Tibial nerve (tissue), 4 donors: ENCODE data around the gene DDIT4. TPM values are rescaled to one million over a fixed set of nuclear protein-coding genes. Genes with fewer than 3 reads are reported as not detected.

Experiments
- DNase-seq, 2 donors: peaks; one replicate each; pipeline ENCODE4 v3.0.0-alpha.2; 2019; ENCODE audit warnings: low spot score in 2 of 2
- H3K27ac ChIP-seq, 4 donors: fragments of 200-600 bp; sonication (generic) in 3 of 4; one replicate each; pipeline ENCODE4 v1.5.1; 2017 to 2019; ENCODE audit warnings: mild to moderate bottlenecking in 1 of 4
- H3K27me3 ChIP-seq, 2 donors: fragments of 200-600 bp; sonication (generic) in 1 of 2; one replicate each; pipeline versions ENCODE4 v1.5.1 to v1.6.0; 2017 to 2019
- H3K36me3 ChIP-seq, 3 donors: fragments of 200-600 bp; sonication (generic); one replicate each; pipeline ENCODE4 v1.5.1; 2018 to 2019
- H3K4me1 ChIP-seq, 4 donors: fragments of 200-600 bp; sonication (generic) in 3 of 4; one replicate each; pipeline ENCODE4 v1.5.1; 2017 to 2019
- H3K4me3 ChIP-seq, 4 donors: fragments of 200-600 bp; sonication (generic) in 3 of 4; one replicate each; pipeline ENCODE4 v1.5.1; 2017 to 2019; ENCODE audit warnings: mild to moderate bottlenecking in 1 of 4, moderate library complexity in 1 of 4
- H3K9me3 ChIP-seq, 4 donors: fragments of 200-600 bp; sonication (generic) in 3 of 4; one replicate each; pipeline ENCODE4 v1.5.1; 2017 to 2019
- EP300 ChIP-seq, 2 donors: sonication (generic); formaldehyde crosslinking; IDR thresholded peaks; one replicate each; pipeline ENCODE4 v1.6.1; 2017; ENCODE audit warnings: antibody characterized with exemption in 2 of 2, mild to moderate bottlenecking in 1 of 2
- POLR2A ChIP-seq, 2 donors: fragments of 450-650 bp; IDR thresholded peaks; one replicate each; pipeline ENCODE4 v1.6.1; 2017; ENCODE audit warnings: antibody characterized with exemption in 2 of 2, mild to moderate bottlenecking in 2 of 2, moderate library complexity in 2 of 2
- WGBS, 2 donors: methylation state at CpG; one replicate each; pipeline ENCODE4 v1.1.5; 2018; 5-methylcytosine and 5-hydroxymethylcytosine counted together
- total RNA-seq, 4 donors: library from RNA; depleted of rRNA; stranded (reverse); fragments of >200 nt; gene quantifications; one replicate each; pipeline ENCODE4 v1.1.0, GENCODE V29; 2016
- TF ChIP-seq, protein P1 (sequence below), 5 experiments: fragments of 200-600 bp in 3 of 5; fragments of 450-650 bp in 2 of 5; sonication (generic) in 3 of 5; IDR thresholded peaks; one replicate each; pipeline ENCODE4 v1.5.1; 2016 to 2019; ENCODE audit warnings: antibody characterized with exemption in 5 of 5, mild to moderate bottlenecking in 3 of 5, moderate library complexity in 2 of 5

Gene DDIT4
- total RNA-seq, 4 donors from 2014 or later, result 1,317 to 2,202 (median 1,604) TPM

DNA sequence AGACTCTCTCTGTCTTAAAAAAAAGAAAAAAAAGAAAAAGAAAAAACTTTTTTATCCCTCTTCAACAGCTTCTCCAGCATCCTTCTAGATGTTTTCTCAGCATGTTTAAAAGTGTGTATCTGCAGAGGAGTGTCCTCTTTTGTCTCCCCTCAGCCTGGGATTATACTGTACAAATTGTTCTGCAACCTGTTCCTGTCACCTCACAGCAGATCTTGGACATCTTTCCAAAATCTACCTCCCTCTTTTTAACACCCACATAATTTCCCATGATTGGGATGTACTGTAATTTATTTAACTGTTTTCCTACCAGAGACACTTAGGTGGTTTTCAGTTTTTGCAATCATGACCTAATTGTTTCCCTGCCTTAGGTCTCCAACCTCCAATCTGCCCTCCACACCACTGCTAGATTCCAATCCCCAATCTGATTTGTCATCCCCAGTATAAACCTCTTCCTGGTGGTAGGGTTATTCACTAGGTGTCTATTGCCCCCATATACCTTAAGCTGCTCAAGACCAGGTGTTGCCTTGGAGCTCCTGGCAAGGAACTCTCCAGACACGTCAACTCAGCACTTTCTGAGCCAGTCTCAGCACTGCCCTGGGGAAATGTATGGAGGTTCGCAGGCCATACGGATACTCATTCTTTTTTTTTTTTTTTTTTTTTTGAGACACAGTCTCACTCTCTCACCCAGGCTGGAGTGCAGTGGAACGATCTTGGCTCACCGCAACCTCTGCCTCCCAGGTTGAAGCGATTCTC, 17.6 kb upstream of the DDIT4 start:
- TF ChIP-seq EP300 (IDR thresholded peaks at IDR 0.05) (peak in 1 of 2 donors; percentile 35), POLR2A (IDR thresholded peaks at IDR 0.05) (no peak)
- no peaks in the 10 kb centered on the region for H3K36me3 ChIP-seq
- H3K4me1 ChIP-seq, result peaks cover 10 to 100% (median 89%) of the 10 kb centered on the region in 4 donors
- H3K27ac ChIP-seq, result peak overlapping the region; percentile 93 to 99 (median 98)
- no peaks in the 10 kb centered on the region for H3K9me3 ChIP-seq
- no peak for DNase-seq
- no peak overlapping the region for H3K4me3 ChIP-seq
- no peaks in the 10 kb centered on the region for H3K27me3 ChIP-seq
- 74 to 77% methylated on average over 6 of the region's 6 CpGs for WGBS, 2 donors

DNA sequence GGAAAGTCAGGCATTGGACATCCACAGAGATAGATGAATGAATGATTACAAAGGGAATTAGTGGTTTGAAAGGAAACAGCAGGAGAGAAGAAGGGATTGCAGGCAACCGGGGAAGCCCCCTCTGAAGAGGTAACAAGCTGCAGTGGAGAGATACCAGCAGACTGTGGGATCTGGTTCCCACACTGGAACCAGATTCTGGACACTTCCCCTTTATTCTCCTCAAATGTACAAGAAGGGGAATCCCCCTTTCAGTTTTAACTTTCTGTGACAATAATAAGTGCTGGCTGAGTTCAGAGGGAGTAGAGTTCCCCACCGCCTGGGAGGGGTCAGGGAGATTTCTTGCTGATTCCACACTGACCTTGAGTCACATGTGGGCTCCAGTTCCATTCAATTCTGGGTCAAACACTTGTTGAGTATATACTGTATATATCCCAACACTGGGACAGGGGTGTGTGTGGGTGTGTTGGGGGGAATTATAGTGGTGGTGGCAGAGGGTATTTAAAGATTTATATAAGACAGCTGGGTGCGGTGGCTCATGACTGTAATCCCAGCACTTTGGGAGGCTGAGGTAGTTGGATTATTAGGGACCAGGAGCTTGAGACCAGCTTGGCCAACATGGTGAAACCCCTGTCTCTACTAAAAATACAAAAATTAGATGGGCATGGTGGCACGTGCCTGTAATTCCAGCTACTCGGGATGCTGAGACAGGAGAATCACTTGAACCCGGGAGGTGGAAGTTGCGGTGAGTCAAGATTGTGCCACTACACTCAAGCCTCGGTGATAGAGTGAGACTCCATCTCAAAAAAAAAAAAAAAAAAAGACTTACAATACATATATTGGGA, 16.5 kb upstream of the DDIT4 start:
- Histone ChIP-seq H3K27ac (peak overlapping the region; percentile 93 to 99 (median 98)), H3K36me3 (no peaks in the 10 kb centered on the region), H3K4me1 (peaks cover 10 to 100% (median 91%) of the 10 kb centered on the region in 4 donors), H3K9me3 (no peaks in the 10 kb centered on the region), H3K27me3 (no peaks in the 10 kb centered on the region), H3K4me3 (no peak overlapping the region)
- no peak for TF ChIP-seq POLR2A (IDR thresholded peaks at IDR 0.05)
- TF ChIP-seq, protein P1, sequence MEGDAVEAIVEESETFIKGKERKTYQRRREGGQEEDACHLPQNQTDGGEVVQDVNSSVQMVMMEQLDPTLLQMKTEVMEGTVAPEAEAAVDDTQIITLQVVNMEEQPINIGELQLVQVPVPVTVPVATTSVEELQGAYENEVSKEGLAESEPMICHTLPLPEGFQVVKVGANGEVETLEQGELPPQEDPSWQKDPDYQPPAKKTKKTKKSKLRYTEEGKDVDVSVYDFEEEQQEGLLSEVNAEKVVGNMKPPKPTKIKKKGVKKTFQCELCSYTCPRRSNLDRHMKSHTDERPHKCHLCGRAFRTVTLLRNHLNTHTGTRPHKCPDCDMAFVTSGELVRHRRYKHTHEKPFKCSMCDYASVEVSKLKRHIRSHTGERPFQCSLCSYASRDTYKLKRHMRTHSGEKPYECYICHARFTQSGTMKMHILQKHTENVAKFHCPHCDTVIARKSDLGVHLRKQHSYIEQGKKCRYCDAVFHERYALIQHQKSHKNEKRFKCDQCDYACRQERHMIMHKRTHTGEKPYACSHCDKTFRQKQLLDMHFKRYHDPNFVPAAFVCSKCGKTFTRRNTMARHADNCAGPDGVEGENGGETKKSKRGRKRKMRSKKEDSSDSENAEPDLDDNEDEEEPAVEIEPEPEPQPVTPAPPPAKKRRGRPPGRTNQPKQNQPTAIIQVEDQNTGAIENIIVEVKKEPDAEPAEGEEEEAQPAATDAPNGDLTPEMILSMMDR (IDR thresholded peaks at IDR 0.05), result no peak
- TF ChIP-seq EP300 (IDR thresholded peaks at IDR 0.05), result peak; percentile 70 to 86
- WGBS, 2 donors, result 44 to 56% methylated on average over 8 of the region's 8 CpGs
- no peak for DNase-seq

DNA sequence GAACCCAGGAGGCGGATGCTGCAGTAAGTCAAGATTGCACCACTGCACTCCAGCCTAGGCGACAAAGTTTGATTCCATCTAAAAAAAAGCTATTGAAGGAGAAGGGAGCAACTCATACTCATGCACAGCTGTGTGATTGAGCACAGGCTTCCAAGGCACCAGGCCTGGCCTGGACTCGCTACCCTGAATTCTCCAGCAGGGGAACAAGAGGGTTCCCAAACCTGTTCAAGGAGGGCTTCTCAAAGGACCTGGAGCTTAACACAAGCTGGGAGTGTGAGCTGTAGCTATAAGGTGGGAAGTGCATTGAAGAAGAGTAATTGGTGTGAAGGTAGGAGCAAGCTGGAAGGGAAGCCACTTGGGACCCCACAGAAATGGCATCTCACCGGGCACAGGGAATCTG, 15.1 kb upstream of the DDIT4 start:
- H3K4me3 ChIP-seq, result no peak overlapping the region
- peaks cover 4 to 98% (median 90%) of the 10 kb centered on the region in 4 donors for H3K4me1 ChIP-seq
- peak overlapping the region; percentile 93 to 99 (median 98) for H3K27ac ChIP-seq
- H3K27me3 ChIP-seq, result no peaks in the 10 kb centered on the region
- WGBS, 2 donors, result 89 to 91% methylated on average over 4 of the region's 4 CpGs
- TF ChIP-seq, protein P1 (IDR thresholded peaks at IDR 0.05), result no peak
- TF ChIP-seq EP300 (IDR thresholded peaks at IDR 0.05), result no peak
- no peak for TF ChIP-seq POLR2A (IDR thresholded peaks at IDR 0.05)
- no peak for DNase-seq
- no peaks in the 10 kb centered on the region for H3K9me3 ChIP-seq
- H3K36me3 ChIP-seq, result no peaks in the 10 kb centered on the region

DNA sequence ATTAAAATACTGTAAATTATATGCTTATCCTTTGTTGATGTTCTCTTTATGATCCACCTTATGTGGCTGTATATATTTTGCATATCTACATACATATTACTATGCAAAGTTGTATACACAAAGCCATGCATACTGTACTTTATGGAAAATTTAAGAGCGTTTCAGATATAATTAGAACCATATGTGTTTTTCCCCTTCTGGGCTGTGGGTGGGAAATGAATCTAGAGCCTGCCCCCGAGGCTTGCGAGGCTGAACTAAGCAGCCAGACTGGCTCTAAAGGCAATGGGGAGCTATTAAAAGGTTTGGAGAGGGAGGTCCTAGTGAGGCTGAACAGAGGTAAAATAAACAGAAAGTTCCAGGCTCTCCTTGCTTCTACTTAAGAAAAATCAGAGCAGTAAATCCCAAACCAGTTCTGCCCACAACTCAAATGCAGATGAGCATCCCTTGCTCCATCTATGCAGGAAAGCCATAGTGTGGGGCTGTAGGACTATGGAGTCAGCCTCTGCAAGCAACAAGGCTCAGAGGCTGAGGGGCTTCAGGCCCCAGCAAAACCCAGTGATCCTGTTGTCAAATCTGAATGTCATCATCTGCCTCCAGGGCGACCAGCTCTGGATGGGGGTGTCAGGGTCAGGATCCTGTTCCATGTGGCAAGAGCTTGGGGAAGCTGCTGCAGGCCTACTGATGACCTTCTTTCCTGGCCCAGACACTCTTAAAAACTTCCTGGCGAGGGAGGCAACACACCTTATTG, 14.1 kb upstream of the DDIT4 start:
- Histone ChIP-seq H3K36me3 (no peaks in the 10 kb centered on the region), H3K9me3 (no peaks in the 10 kb centered on the region), H3K4me3 (no peak overlapping the region), H3K4me1 (peaks cover 4 to 96% (median 84%) of the 10 kb centered on the region in 4 donors), H3K27me3 (no peaks in the 10 kb centered on the region), H3K27ac (peak overlapping the region; percentile 93 to 99 (median 98))
- TF ChIP-seq POLR2A (IDR thresholded peaks at IDR 0.05) (peak in 1 of 2 donors; percentile 19), EP300 (IDR thresholded peaks at IDR 0.05) (peak in 1 of 2 donors; percentile 50)
- TF ChIP-seq, protein P1 (IDR thresholded peaks at IDR 0.05), result no peak
- WGBS, 2 donors, result 10 to 16% methylated on average over 4 to 5 of the region's 5 CpGs
- DNase-seq, result no peak

DNA sequence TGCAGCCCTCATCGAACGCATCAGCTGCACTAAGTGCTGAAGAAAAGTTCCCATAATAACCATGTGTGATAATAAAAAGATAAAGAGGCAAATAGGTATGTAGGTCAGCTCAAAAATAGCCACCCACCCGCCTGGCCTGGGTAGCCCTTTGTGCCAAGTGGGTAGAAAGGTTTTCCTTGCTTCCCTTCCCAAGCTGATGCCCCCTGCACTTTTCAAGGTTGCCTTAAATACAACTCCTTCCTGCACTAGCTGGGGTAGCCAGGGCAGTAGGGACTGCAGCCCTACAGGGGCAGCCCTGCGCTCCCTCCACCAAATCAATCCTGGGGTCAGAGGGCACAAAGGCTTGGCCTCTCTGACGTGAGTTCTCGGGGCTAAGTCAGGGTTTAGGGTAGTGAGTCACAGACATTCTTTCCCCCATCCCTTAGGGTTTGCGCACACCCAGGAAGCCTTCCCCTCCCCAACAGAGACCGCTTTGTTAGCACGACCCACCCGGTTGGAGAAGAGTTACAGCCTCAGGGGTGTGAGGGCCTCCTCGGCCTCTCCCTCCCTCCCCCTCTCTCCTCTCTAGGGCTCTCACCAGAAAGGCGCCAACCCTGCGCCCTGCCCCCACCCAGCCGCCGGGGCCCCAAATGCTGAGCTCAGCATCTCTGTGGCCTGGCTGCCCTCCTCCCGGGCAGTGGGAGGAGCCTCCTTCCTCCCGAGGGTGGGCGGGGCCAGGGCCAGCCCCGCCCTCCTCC, 13.3 kb upstream of the DDIT4 start:
- TF ChIP-seq EP300 (IDR thresholded peaks at IDR 0.05) (peak; percentile 89 to 96), POLR2A (IDR thresholded peaks at IDR 0.05) (no peak)
- TF ChIP-seq, protein P1 (IDR thresholded peaks at IDR 0.05), result peak in 1 of 5 experiments; percentile 42
- 3 to 9% methylated on average over 17 to 18 of the region's 19 CpGs for WGBS, 2 donors
- Histone ChIP-seq H3K4me1 (peaks cover 4 to 89% (median 77%) of the 10 kb centered on the region in 4 donors), H3K9me3 (no peaks in the 10 kb centered on the region), H3K4me3 (peak overlapping the region; percentile 35 to 62 (median 48)), H3K27me3 (no peaks in the 10 kb centered on the region), H3K27ac (peak overlapping the region; percentile 93 to 99 (median 98)), H3K36me3 (no peaks in the 10 kb centered on the region)
- DNase-seq, result peak; percentile 74 to 87
